IPS DF 6.9 (cell line): Measurements from ENCODE around the gene FOXO3B.
"Not testable (repeated sequence)": the region's sequence is repeated elsewhere in the genome, so short reads cannot be mapped to it uniquely, and the experiment has no call there.

Source experiments
- DNase-seq: peaks from one replicate; pipeline ENCODE4 v3.0.0-alpha.2; 2013; ENCODE audit warnings: low read depth, low spot score
- H3K27ac ChIP-seq: one replicate; pipeline ENCODE4 v1.5.1; 2013; ENCODE audit warnings: low read length, control low read depth
- H3K27me3 ChIP-seq: 2 replicates; pipeline ENCODE4 v1.6.1; 2013; ENCODE audit warnings: mild to moderate bottlenecking, low read length; ENCODE audit not compliant: control insufficient read depth, insufficient read depth
- H3K36me3 ChIP-seq: 2 replicates; pipeline ENCODE4 v1.6.1; 2013; ENCODE audit warnings: low read length; ENCODE audit not compliant: control insufficient read depth, insufficient read depth
- H3K4me1 ChIP-seq: 2 replicates; pipeline ENCODE4 v1.6.1; 2013; ENCODE audit warnings: low read length; ENCODE audit not compliant: control insufficient read depth, insufficient read depth
- H3K4me3 ChIP-seq: 2 replicates; pipeline ENCODE4 v1.5.1; 2013; ENCODE audit warnings: mild to moderate bottlenecking, low read length
- H3K9me3 ChIP-seq: 2 replicates; pipeline ENCODE4 v1.6.1; 2013; ENCODE audit warnings: low read length, inconsistent platforms; ENCODE audit not compliant: control insufficient read depth, insufficient read depth
- WGBS: extraction: QIAGEN DNeasy Blood & Tissue Kit; methylation state at CpG from one replicate; pipeline ENCODE4 v1.1.7; 2013; ENCODE audit warnings: mixed read lengths, missing lambda C conversion rate; ENCODE audit not compliant: insufficient read length, insufficient coverage; 5-methylcytosine and 5-hydroxymethylcytosine counted together

FOXO3B gene

DNA sequence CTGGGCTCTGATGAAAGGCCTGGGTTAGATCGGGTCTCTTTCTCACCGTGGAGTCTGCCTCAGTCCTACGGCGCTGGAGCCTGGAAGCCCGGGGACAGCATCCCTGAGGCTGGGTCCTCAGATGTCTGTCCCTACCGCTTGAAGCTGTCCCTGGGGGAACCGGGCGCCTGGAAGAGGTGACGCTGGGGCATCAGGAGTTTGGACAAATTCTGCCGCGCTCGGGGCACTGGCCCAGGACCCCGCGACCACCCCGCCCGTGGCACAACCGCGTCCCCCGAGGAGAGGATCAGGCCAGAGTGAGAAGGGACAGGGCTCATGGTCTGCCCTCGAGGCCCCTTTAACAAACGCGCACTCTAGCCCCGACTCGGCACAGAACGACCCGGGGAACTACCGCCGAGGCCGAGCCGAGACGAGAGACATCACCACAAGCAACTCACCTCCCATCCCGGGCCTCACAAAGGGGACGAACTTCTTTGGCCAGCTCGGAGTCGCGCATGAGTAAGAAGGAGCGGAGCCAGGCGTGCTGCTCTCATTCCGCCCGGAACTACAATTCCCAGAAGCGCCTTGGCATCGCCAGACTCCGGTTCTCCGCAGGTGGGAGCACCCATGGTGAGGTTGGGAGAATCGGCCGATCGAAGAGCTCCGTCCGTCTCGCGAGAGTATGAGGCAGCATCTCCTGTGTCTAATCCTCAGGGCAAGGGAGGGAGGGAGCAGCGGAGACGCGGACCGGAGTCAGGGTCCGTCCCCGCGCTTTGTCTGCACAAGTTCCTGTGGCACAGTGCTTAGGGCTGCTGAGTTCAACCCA, at the start of gene FOXO3B:
Gene FOXO3B, minus strand, starts transcription at position 548 of the 805 bp plus-strand sequence. CDS start 663 bp downstream, outside the sequence.
- H3K36me3 ChIP-seq, H3K9me3 ChIP-seq, H3K27me3 ChIP-seq, H3K4me1 ChIP-seq, H3K27ac ChIP-seq: not testable (repeated sequence)
- DNase-seq = peak; percentile 45
- WGBS = no CpG with 5 or more reads among the region's 58 CpGs
- H3K4me3 ChIP-seq = peak within 1 kb of the TSS; percentile 66; the same call in 1 of the 2 replicates

- H3K4me3 ChIP-seq, H3K27ac ChIP-seq, H3K36me3 ChIP-seq, H3K27me3 ChIP-seq, H3K4me1 ChIP-seq, H3K9me3 ChIP-seq, DNase-seq: not testable (repeated sequence)
- no CpG with 5 or more reads among the region's 1 CpG for WGBS
These were observed 41.4 kb upstream of the FOXO3B start for GRCh38 chr17:18723509-18723908.

DNA sequence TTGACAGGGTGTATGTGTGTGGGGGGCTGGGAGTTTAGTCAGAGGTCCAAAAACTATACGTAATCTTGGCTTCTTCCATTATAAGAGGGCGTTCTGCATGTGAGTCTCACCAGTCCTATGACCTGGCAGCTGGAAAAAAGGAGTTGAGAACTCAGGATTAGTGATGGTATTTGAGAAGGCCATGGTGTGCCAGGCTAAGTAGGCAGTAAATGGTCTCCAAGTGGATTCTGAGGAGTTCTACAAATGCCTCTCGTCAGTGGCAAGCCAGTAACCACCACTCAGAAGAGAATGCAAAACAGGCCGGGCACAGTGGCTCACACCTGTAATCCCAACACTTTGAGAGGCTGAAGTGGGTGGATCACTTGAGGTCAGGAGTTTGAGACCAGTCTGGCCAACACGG, 40.5 kb upstream of the FOXO3B start:
- H3K4me1 ChIP-seq, H3K27ac ChIP-seq, H3K4me3 ChIP-seq, H3K36me3 ChIP-seq, H3K9me3 ChIP-seq, DNase-seq, H3K27me3 ChIP-seq: not testable (repeated sequence)
- no CpG with 5 or more reads among the region's 5 CpGs for whole genome bisulfite sequencing

DNA sequence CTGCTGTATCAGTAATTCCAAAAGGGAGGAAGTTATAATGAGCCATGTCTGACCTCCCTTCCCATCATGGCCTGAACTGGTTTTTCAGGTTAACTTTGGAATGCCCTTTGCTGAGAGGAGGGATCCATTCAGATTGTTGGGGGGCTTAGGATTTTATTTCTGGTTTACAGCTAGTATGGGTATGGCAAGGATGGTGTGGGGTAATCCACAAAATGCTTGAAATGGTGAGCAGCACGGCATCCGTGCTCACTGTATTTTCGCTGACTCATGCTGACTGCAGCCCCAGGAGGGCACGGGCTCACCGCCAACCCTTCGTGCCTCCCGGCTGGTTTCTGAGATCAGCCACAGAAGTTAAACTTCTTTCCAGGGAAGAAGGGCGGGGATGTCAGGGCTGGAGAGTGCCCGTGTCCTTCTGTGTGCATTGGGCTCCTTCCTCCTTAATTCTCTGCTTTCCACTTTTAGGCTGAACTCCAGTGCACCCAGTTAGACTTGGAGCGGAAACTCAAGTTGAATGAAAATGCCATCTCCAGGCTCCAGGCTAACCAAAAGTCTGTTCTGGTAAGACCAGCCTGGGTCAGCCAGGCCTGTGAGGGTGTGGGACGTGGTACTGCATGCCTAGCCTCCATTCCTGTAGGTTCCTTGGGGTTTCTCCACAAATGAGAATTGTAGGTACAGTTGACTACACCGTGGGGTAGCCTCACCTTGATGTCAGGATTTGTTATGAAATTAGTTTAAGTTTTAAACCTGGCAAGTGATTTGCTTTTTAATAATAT, 39.8 kb upstream of the FOXO3B start:
- H3K36me3 ChIP-seq, H3K27ac ChIP-seq, H3K9me3 ChIP-seq, DNase-seq, H3K4me1 ChIP-seq, H3K4me3 ChIP-seq, H3K27me3 ChIP-seq: not testable (repeated sequence)
- no CpG with 5 or more reads among the region's 12 CpGs for WGBS

GRCh38 chr17:18719428-18720110, 37.5 kb upstream of the FOXO3B start:
- H3K4me3 ChIP-seq, H3K36me3 ChIP-seq, DNase-seq, H3K27me3 ChIP-seq, H3K9me3 ChIP-seq, H3K27ac ChIP-seq, H3K4me1 ChIP-seq: not testable (repeated sequence)
- no CpG with 5 or more reads among the region's 12 CpGs for WGBS

DNA sequence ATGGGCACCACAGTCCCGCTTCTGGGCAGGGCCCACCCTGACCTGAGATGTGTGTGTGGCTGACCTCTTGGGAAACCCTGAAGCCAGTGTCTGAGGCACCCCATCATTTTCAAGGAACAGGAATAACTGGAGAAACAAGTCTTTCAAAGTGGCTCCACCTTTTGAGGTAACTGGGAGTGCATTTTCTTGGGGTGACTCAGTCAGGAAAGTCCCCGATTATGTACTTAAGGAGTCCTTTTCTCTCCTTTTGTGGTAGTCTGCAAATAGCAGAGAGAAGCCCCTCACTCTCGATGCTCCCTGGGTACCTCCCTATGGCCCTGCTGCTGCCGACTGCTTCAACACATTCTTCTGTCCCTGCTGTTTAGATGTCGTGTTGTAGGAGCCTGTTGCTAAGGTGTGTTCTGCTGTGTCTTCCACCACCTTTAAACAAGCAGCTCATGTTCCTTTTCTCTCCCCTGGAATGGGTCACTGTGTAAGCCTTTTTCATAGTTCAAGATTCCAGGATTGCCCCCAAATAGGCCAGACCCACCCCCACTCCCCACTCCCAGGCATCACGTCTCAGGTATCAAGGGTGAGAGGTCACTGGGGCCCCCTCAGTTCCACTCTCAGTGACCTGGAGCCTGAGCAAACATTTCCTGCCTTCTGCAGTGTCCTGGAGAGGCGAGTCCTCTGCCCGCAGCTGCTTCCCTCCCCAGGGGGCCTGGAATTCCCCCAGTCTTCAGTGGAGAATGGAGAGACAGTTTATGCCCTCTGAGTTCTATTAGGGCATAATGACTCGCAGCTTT, 36.7 kb upstream of the FOXO3B start:
- not testable (repeated sequence) for H3K27me3 ChIP-seq, DNase-seq, H3K4me3 ChIP-seq, H3K4me1 ChIP-seq, H3K36me3 ChIP-seq, H3K9me3 ChIP-seq, H3K27ac ChIP-seq
- WGBS = no CpG with 5 or more reads among the region's 9 CpGs

DNA sequence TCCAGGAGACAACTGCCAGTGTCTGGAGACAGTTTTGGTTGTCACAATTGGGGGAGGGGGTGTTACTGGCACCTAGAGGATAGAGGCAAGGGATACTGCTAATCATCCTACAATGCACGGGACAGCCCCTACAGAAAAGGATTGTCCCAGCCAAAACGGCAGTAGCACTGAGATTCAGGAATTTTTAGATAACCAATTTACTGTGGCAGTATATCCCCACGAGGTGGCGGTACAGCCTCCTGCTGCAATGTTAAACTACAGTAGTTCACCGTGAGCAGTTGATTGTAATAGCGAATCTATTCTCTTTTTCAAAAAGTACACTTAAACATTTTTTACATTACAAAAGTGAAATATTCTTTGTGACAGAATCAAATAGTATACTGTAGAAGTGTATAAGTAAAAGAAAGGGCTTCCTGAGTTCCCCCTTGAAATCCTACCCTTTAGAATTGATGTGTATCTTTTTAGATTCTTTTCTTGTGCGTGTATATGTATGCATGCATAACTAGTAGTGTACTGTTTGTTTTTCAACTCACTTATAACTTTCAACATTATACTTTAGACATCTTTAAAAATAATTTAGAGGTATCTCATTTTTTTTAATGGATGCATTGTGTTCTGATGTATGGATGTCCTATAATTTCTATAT, 30.4 kb upstream of the FOXO3B start:
- DNase-seq = not testable (repeated sequence)

DNA sequence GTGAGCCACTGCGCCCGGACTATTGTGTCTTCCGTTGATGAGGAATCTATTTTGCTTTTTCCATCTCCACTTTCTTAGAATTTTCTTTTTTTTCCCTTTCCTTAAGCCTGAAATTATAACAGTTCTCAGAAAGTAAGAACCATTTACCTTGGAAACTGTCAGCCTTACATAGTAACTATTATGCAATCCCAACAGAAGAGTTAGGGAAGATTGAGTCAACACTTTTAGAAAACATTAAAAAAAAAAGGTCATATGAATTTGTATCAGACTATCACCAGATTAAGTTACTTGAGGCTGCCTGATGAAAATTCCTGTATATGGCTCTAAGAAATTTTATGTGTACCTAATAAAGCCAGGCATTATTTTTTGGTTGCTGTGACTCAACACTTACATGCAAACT, 26.1 kb upstream of the FOXO3B start:
- not testable (repeated sequence) for H3K27me3 ChIP-seq, H3K4me1 ChIP-seq, H3K36me3 ChIP-seq, H3K4me3 ChIP-seq, H3K9me3 ChIP-seq, H3K27ac ChIP-seq, DNase-seq
- no CpG with 5 or more reads among the region's 3 CpGs for WGBS

More for the DNA sequence above, 30.4 kb upstream of the FOXO3B start:
- H3K9me3 ChIP-seq, H3K36me3 ChIP-seq, H3K27ac ChIP-seq, H3K4me3 ChIP-seq, H3K4me1 ChIP-seq, H3K27me3 ChIP-seq: not testable (repeated sequence)
- WGBS = no CpG with 5 or more reads among the region's 7 CpGs

- H3K4me1 ChIP-seq, H3K36me3 ChIP-seq, DNase-seq, H3K9me3 ChIP-seq, H3K27me3 ChIP-seq, H3K27ac ChIP-seq, H3K4me3 ChIP-seq: not testable (repeated sequence)
- no CpG with 5 or more reads among the region's 3 CpGs for WGBS
These were observed 23.8 kb upstream of the FOXO3B start for GRCh38 chr17:18705955-18706354.
